K562 (cell line): ENCODE measurements around the gene BMI1. TPM values are rescaled to one million over a fixed set of nuclear protein-coding genes. Genes with fewer than 3 reads are reported as not detected.

ENCODE experiments used
- CEBPZ ChIP-seq: fragments of 150-350 bp; IDR thresholded peaks from 2 replicates; pipeline ENCODE4 v1.6.1; 2014; ENCODE audit warnings: low read depth, mild to moderate bottlenecking, low read length, borderline replicate concordance
- DMBX1 ChIP-seq: fragments of 250-450 bp; sonication (Bioruptor Pico); IDR thresholded peaks from 2 replicates; pipeline ENCODE4 v1.8.0; 2022; ENCODE audit warnings: inconsistent platforms, mild to moderate bottlenecking, moderate library complexity, borderline replicate concordance
- GMEB1 ChIP-seq: fragments of 250-450 bp; sonication (Bioruptor Pico); IDR thresholded peaks from 2 replicates; pipeline ENCODE4 v1.4.0; 2020; ENCODE audit warnings: mild to moderate bottlenecking
- HES1 ChIP-seq: fragments of 450-650 bp; IDR thresholded peaks from 2 replicates; pipeline ENCODE4 v1.6.1; 2016; ENCODE audit warnings: low read depth, mild to moderate bottlenecking, moderate library complexity
- HIVEP1 ChIP-seq: fragments of 250-450 bp; sonication (Bioruptor Pico); IDR thresholded peaks from 2 replicates; pipeline ENCODE4 v1.4.0; 2020; ENCODE audit warnings: mild to moderate bottlenecking
- MAFF ChIP-seq: IDR thresholded peaks from 2 replicates; pipeline ENCODE4 v1.6.1; 2012; ENCODE audit warnings: low read length, improper control_type of control experiment
- MAFG ChIP-seq: fragments of 450-650 bp; conservative IDR thresholded peaks from 2 replicates; pipeline ENCODE4 v1.6.1; 2016; ENCODE audit warnings: missing genetic modification characterization, missing compliant biosample characterization
- NFE2L1 ChIP-seq: fragments of 450-650 bp; IDR thresholded peaks from 2 replicates; pipeline ENCODE4 v1.6.1; 2016; ENCODE audit warnings: missing genetic modification characterization, low read depth, mild to moderate bottlenecking, missing compliant biosample characterization, moderate library complexity, borderline replicate concordance
- RAD51 ChIP-seq: fragments of 450-650 bp; IDR thresholded peaks from 2 replicates; pipeline ENCODE4 v1.7.1; 2016; ENCODE audit warnings: low read depth, mild to moderate bottlenecking, borderline replicate concordance
- RREB1 ChIP-seq: fragments of 250-450 bp; sonication (Bioruptor Pico); IDR thresholded peaks from 2 replicates; pipeline ENCODE4 v1.4.0; 2020
- TAF9B ChIP-seq: fragments of 450-650 bp; IDR thresholded peaks from 2 replicates; pipeline ENCODE4 v1.6.1; 2018; ENCODE audit warnings: mild to moderate bottlenecking; ENCODE audit not compliant: partially characterized antibody
- ZNF124 ChIP-seq: sonication (generic); formaldehyde crosslinking; IDR thresholded peaks from 2 replicates; pipeline ENCODE4 v1.8.1; 2022; ENCODE audit warnings: missing genetic modification reagents
- polyA plus RNA-seq, 8 experiments: library from polyadenylated mRNA; depleted of rRNA in 4 of 8; stranded (reverse) in 5 of 8; unstranded in 3 of 8; fragments of >200 nt; fragmentation: Nextera tagmentation in 2 of 8; fragmentation: Illumina TruSeq in 1 of 8; extraction: Ambion mirVana in 2 of 8; extraction: Trizol in 1 of 8; gene quantifications; 2 replicates each; pipeline versions ENCODE4 v1.2.1 to v1.2.3, GENCODE V29; 2011 to 2014; ENCODE audit warnings: inconsistent platforms in 1 of 8, missing spikeins in 1 of 8
- total RNA-seq, 7 experiments: library from RNA; depleted of rRNA in 6 of 7; stranded (reverse); fragments of >200 nt in 6 of 7; fragmentation: Illumina TruSeq in 2 of 7; extraction: Trizol in 2 of 7; gene quantifications; 2 replicates each; pipeline versions ENCODE4 v1.2.1 to v1.2.3, GENCODE V29; 2011 to 2021; ENCODE audit warnings: low replicate concordance in 1 of 7
- TF ChIP-seq, protein P1 (sequence below), 2 experiments: IDR thresholded peaks; 2 replicates each; pipeline ENCODE4 v1.6.1; 2011; ENCODE audit warnings: borderline replicate concordance in 1 of 2, control low read depth in 1 of 2, low read depth in 1 of 2, low read length in 1 of 2, mild to moderate bottlenecking in 1 of 2, mixed read lengths in 1 of 2, moderate library complexity in 1 of 2; ENCODE audit not compliant: insufficient read depth in 1 of 2, insufficient read length in 1 of 2, poor library complexity in 1 of 2, severe bottlenecking in 1 of 2; ENCODE audit errors: extremely low read depth in 1 of 2

The BMI1 gene
- total and polyA plus RNA-seq, 9 of the 15 experiments (the other 6 are each of a cell fraction or from before 2014, with no cell fraction given): 21.4 to 103 (median 70.8) TPM

DNA sequence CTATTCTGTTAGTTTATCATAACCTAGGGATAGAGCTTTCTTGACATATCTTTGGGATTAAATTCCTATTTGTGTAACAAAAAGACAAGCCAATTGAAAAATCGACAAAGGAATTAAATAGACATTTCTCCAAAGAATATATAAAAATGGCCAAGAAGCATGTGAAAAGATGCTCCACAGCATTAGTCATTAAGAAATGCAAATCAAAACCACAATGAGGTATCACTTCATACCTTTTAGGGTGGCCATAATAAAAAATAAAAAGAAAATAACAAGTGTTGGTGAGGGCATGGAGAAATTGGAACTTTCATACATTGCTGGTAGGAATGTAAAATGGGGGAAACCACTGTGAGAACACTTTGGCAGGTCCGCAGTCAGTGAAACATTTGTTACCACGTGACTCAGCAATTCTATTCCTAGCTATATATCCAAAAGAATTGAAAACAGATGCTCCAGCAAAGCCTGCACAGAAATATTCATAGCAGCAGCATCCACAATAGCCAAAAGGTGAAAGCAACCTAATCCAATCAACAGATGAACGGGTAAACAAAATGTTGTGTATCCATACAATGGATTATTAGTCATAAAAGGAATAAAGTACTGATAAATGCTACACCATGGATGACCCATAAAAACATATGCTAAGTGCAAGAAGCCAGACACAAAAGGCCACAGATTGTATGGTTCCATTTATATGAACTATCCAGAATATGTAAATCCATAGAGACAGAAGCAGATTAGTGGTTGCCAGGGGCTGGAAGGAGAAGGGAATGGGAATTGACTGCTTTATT, 44.9 kb downstream of the BMI1 start (continued):
- TF ChIP-seq RAD51: peak; percentile 32; the same call in 1 of the 2 replicates
- no peak for TF ChIP-seq DMBX1 (CRISPR knock-in tag)
- peak; percentile 67 for TF ChIP-seq NFE2L1 (tag)
- TF ChIP-seq CEBPZ: no peak
- TF ChIP-seq TAF9B: no peak
- TF ChIP-seq, protein P1, sequence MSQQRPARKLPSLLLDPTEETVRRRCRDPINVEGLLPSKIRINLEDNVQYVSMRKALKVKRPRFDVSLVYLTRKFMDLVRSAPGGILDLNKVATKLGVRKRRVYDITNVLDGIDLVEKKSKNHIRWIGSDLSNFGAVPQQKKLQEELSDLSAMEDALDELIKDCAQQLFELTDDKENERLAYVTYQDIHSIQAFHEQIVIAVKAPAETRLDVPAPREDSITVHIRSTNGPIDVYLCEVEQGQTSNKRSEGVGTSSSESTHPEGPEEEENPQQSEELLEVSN (IDR thresholded peaks at IDR 0.05; ENCODE audit: borderline replicate concordance in 1 of 2, extremely low read depth in 1 of 2, insufficient read depth in 1 of 2, insufficient read length in 1 of 2, low read depth in 1 of 2, low read length in 1 of 2, poor library complexity in 1 of 2, severe bottlenecking in 1 of 2): no peak
- peak; percentile 57 for TF ChIP-seq MAFF
- no peak for TF ChIP-seq GMEB1 (CRISPR knock-in tag)
- TF ChIP-seq HIVEP1 (CRISPR knock-in tag): no peak
- TF ChIP-seq RREB1: no peak
- TF ChIP-seq HES1: no peak
- no peak for TF ChIP-seq ZNF124
- peak; percentile 67 for TF ChIP-seq MAFG
